Left ventricle myocardium inferior (tissue), 1 donor: ENCODE data around the gene AFDN. TPM values are rescaled to one million over a fixed set of nuclear protein-coding genes. Genes with fewer than 3 reads are reported as not detected.

Source experiments
- DNase-seq: peaks from one replicate; pipeline ENCODE4 v3.0.0-alpha.2; 2020
- H3K27ac ChIP-seq: fragments of 200-600 bp; replicated peaks from 2 replicates; pipeline ENCODE4 v1.8.0; 2021
- H3K27me3 ChIP-seq: fragments of 200-600 bp; 2 replicates; pipeline ENCODE4 v1.8.0; 2021; ENCODE audit warnings: low read depth
- H3K36me3 ChIP-seq: fragments of 200-600 bp; 2 replicates; pipeline ENCODE4 v1.8.0; 2021
- H3K4me1 ChIP-seq: fragments of 200-600 bp; 2 replicates; pipeline ENCODE4 v1.8.0; 2021
- H3K4me3 ChIP-seq: fragments of 200-600 bp; 2 replicates; pipeline ENCODE4 v1.8.0; 2021; ENCODE audit warnings: mild to moderate bottlenecking, moderate library complexity
- H3K9me3 ChIP-seq: fragments of 200-600 bp; replicated peaks from 2 replicates; pipeline ENCODE4 v1.8.0; 2021
- intact Hi-C: fragments of 100-400 bp; cut with micrococcal nuclease; formaldehyde crosslinking; loops from one replicate; pipeline ENCODE4 v1.11.0; 2022
- total RNA-seq: library from RNA; stranded (reverse); fragmentation: NEBNext Ultra II Directional; extraction: Animal tissue kit (Norgen Biotek cat#: 25700); gene quantifications from one replicate; pipeline ENCODE4 v1.2.1, GENCODE V29; 2021
- TF ChIP-seq, protein P1 (sequence below): fragments of 200-600 bp; IDR thresholded peaks from 2 replicates; pipeline ENCODE4 v1.8.0; 2021; ENCODE audit warnings: antibody characterized with exemption, mild to moderate bottlenecking, borderline replicate concordance
- donor health status: DM: no; HTN: yes; CAD: no; lungs with severe emphysema.

Gene AFDN
- total RNA-seq, 1 donor from 2014 or later, result 54.9 TPM

DNA sequence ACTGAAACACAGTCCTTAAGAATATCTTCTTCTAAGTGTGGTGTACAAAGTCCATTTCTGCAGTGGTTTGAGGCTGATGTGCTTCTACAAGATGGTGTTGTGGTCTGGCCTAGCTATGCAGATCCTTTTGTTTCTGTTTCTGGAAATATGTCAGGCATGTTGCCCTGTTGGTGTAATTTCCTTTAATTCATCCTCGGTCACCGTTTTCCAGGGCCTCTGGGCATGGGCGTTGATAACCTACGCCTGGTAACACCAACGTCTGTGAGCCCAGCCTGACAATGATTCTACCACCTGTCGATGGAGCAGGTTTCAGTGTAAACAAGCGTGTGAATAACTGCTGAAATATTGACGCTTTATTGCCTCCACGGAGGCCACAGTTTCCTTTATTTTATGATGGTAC, 33.3 kb upstream of the AFDN start:
- Histone ChIP-seq H3K36me3 (no peaks in the 10 kb centered on the region), H3K27ac (peak overlapping the region; percentile 27), H3K27me3 (no peaks in the 10 kb centered on the region), H3K4me1 (peaks cover 24% of the 10 kb centered on the region), H3K9me3 (no peaks in the 10 kb centered on the region), H3K4me3 (no peak overlapping the region)
- intact Hi-C loops, result no loop called here
- TF ChIP-seq, protein P1, sequence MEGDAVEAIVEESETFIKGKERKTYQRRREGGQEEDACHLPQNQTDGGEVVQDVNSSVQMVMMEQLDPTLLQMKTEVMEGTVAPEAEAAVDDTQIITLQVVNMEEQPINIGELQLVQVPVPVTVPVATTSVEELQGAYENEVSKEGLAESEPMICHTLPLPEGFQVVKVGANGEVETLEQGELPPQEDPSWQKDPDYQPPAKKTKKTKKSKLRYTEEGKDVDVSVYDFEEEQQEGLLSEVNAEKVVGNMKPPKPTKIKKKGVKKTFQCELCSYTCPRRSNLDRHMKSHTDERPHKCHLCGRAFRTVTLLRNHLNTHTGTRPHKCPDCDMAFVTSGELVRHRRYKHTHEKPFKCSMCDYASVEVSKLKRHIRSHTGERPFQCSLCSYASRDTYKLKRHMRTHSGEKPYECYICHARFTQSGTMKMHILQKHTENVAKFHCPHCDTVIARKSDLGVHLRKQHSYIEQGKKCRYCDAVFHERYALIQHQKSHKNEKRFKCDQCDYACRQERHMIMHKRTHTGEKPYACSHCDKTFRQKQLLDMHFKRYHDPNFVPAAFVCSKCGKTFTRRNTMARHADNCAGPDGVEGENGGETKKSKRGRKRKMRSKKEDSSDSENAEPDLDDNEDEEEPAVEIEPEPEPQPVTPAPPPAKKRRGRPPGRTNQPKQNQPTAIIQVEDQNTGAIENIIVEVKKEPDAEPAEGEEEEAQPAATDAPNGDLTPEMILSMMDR, result no peak
- no peak for DNase-seq

DNA sequence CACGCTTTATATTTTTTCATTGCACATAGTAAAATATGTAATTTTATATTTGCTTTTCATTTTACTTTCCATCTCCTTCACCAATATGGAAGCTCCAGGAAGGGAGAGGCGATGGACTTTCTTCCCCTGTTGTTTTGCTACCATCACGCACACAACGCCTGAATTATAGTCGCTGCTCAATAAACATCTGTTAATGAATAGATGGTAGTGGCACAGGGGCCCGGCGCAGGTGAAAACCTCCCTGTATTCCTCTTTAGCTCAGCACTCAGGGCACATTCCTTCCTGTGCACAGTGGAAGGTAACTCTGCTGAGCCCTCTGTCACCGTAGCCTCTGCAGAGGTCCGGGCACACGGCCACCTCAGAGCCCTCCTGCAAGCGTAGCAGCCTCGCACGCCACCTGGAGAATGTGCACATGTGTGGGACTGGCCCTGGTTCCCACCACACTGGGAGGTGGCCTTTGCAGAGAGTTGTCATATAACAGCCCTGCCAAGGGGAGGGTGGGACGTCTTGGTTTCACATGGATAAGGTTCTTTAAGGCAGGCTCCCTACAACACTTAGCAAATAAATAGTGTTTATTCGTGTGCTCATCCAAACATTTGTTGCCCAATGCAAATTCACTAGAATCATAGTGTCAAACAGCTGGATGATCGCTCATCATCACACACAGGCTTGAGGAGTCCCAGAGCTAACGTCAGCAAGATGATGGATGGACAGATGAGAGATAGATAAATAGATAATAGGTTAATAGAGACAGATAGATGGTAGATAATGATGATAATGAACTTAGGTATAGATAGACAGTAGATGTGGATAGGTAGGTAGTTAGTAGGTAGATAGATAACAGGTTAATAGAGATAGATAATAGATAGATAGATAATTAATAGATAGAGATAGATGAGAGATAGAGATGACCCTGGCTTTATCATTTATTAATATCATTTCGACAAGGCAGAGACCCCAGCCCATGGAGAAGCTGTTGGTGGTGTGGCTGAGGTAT, 32.3 kb upstream of the AFDN start:
- no peaks in the 10 kb centered on the region for H3K27me3 ChIP-seq
- H3K4me1 ChIP-seq, result peaks cover 30% of the 10 kb centered on the region
- intact Hi-C loops, result no loop called here
- no peak overlapping the region for H3K27ac ChIP-seq
- H3K36me3 ChIP-seq, result no peaks in the 10 kb centered on the region
- peak overlapping the region; percentile 64 for H3K4me3 ChIP-seq
- no peaks in the 10 kb centered on the region for H3K9me3 ChIP-seq
- DNase-seq, result no peak
- TF ChIP-seq, protein P1, result no peak

GRCh38 chr6:167795321-167795811, 31.3 kb upstream of the AFDN start:
- Histone ChIP-seq H3K9me3 (no peaks in the 10 kb centered on the region), H3K4me1 (peaks cover 33% of the 10 kb centered on the region), H3K27ac (peak overlapping the region; percentile 60), H3K4me3 (peak overlapping the region; percentile 64), H3K36me3 (no peaks in the 10 kb centered on the region), H3K27me3 (no peaks in the 10 kb centered on the region)
- no peak for DNase-seq
- intact Hi-C loops, result no loop called here
- TF ChIP-seq, protein P1, result no peak

- Histone ChIP-seq H3K36me3 (no peaks in the 10 kb centered on the region), H3K9me3 (no peaks in the 10 kb centered on the region), H3K27ac (peak overlapping the region; percentile 60), H3K4me1 (peaks cover 33% of the 10 kb centered on the region), H3K27me3 (no peaks in the 10 kb centered on the region), H3K4me3 (peak overlapping the region; percentile 64)
- intact Hi-C loops, result no loop called here
- no peak for DNase-seq
- TF ChIP-seq, protein P1, result no peak
These were observed 30.9 kb upstream of the AFDN start for GRCh38 chr6:167795874-167796191.

- intact Hi-C loops, result no loop called here
These were observed 30.3 kb upstream of the AFDN start for GRCh38 chr6:167796192-167796981.

More at GRCh38 chr6:167796192-167796981, 30.3 kb upstream of the AFDN start:
- no peaks in the 10 kb centered on the region for H3K9me3 ChIP-seq
- peak overlapping the region; percentile 64 for H3K4me3 ChIP-seq
- TF ChIP-seq, protein P1, result no peak
- peaks cover 33% of the 10 kb centered on the region for H3K4me1 ChIP-seq
- peak; percentile 51 for DNase-seq
- no peaks in the 10 kb centered on the region for H3K36me3 ChIP-seq
- H3K27ac ChIP-seq, result peak overlapping the region; percentile 60
- H3K27me3 ChIP-seq, result no peaks in the 10 kb centered on the region
